ENCODE data around the gene ZNF697. TPM values are rescaled to one million over a fixed set of nuclear protein-coding genes. Genes with fewer than 3 reads are reported as not detected.

ZNF697 gene
- total RNA-seq, 1 experiment from 2014 or later, result 17.4 TPM

GRCh38 chr1:119602169-119602568 is 45.9 kb downstream of the ZNF697 start:
- H3K27ac ChIP-seq (ENCODE audit: insufficient read length, low read depth, low read length), result no peak overlapping the region
- H2BK5ac ChIP-seq (ENCODE audit: insufficient read length, low read length), result no peak overlapping the region
- H2BK12ac ChIP-seq (ENCODE audit: insufficient read length, low read depth, low read length), result no peak overlapping the region
- no peaks in the 10 kb centered on the region for H3K4me1 ChIP-seq (ENCODE audit: insufficient read depth, low read length)
- Mint-ChIP-seq H3K36me3 (ENCODE audit: insufficient read depth in 1 of 3, low read depth in 3 of 3) (no peaks in the 10 kb centered on the region), H3K4me1 (no peaks in the 10 kb centered on the region), H3K9me3 (no peaks in the 10 kb centered on the region; a peak in 1 of 5 replicates), H3K4me3 (no peak overlapping the region), H3K27ac (no peak overlapping the region), H3K27me3 (ENCODE audit: low read depth) (no peaks in the 10 kb centered on the region)
- no peak overlapping the region for H2AFZ ChIP-seq (ENCODE audit: low read length)
- no peaks in the 10 kb centered on the region for H3K9me3 ChIP-seq (ENCODE audit: control insufficient read depth, low read depth, low read length)
- H3K18ac ChIP-seq (ENCODE audit: insufficient read length, low read depth, low read length), result no peak overlapping the region
- no peak overlapping the region for H2BK20ac ChIP-seq (ENCODE audit: low read depth, low read length, poor library complexity, severe bottlenecking)
- H4K5ac ChIP-seq (ENCODE audit: insufficient read length, low read depth, low read length), result no peak overlapping the region
- no peak overlapping the region for H3K23ac ChIP-seq (ENCODE audit: insufficient read length, low read depth, low read length)
- DNase-seq, result no peak
- H4K8ac ChIP-seq (replicated peaks; ENCODE audit: insufficient read length, low read depth, low read length), result no peak overlapping the region
- H3K79me1 ChIP-seq (ENCODE audit: insufficient read depth, low read depth, low read length, poor library complexity, severe bottlenecking), result no peaks in the 10 kb centered on the region
- H2BK120ac ChIP-seq (ENCODE audit: low read depth, low read length, poor library complexity, severe bottlenecking), result no peak overlapping the region
- no peaks in the 10 kb centered on the region for H3K23me2 ChIP-seq (ENCODE audit: insufficient read length, low read depth, low read length, poor library complexity, severe bottlenecking)
- no peaks in the 10 kb centered on the region for H3K27me3 ChIP-seq (ENCODE audit: insufficient read depth, low read length)
- no peak overlapping the region for H2AK5ac ChIP-seq (ENCODE audit: insufficient read length, low read length)
- H3K79me2 ChIP-seq (ENCODE audit: insufficient read depth, low read length), result no peaks in the 10 kb centered on the region
- no peak overlapping the region for H3K14ac ChIP-seq (ENCODE audit: insufficient read depth, low read length)
- TF ChIP-seq CTCF (conservative IDR thresholded peaks at IDR 0.05), result no peak
- no peak overlapping the region for H3K9ac ChIP-seq (ENCODE audit: extremely low read depth, insufficient read length, low read length)
- no CpG with 5 or more reads among the region's 2 CpGs for WGBS (ENCODE audit: extremely low coverage, insufficient read length, low lambda C conversion rate)
- no peak overlapping the region for H4K91ac ChIP-seq (ENCODE audit: insufficient read length, low read depth, low read length)
- H3T11ph ChIP-seq (ENCODE audit: low read length), result no peak overlapping the region
- no peak overlapping the region for H3K56ac ChIP-seq (ENCODE audit: insufficient read length, low read depth, low read length)
- H2BK15ac ChIP-seq (ENCODE audit: low read depth, low read length), result no peak overlapping the region
- H4K20me1 ChIP-seq (ENCODE audit: control insufficient read depth, insufficient read depth, insufficient read length), result no peaks in the 10 kb centered on the region
- no peak overlapping the region for H3K4ac ChIP-seq (ENCODE audit: low read depth, low read length)
- H3K4me2 ChIP-seq (ENCODE audit: insufficient read depth, insufficient read length, low read length), result no peak overlapping the region

Data from H9 (cell line).